Purkinje cell (primary cell): ENCODE measurements around the gene RASSF5. TPM values are rescaled to one million over a fixed set of nuclear protein-coding genes. Genes with fewer than 3 reads are reported as not detected.

Experiments used
- polyA plus RNA-seq: library from polyadenylated mRNA; unstranded; fragments of >200 nt; fragmentation: Nextera tagmentation; gene quantifications from 2 replicates; pipeline ENCODE4 v1.2.1, GENCODE V29; 2014

Gene RASSF5, protein sequence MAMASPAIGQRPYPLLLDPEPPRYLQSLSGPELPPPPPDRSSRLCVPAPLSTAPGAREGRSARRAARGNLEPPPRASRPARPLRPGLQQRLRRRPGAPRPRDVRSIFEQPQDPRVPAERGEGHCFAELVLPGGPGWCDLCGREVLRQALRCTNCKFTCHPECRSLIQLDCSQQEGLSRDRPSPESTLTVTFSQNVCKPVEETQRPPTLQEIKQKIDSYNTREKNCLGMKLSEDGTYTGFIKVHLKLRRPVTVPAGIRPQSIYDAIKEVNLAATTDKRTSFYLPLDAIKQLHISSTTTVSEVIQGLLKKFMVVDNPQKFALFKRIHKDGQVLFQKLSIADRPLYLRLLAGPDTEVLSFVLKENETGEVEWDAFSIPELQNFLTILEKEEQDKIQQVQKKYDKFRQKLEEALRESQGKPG
- polyA plus RNA-seq, result 4.4 and 5.6 TPM in 2 replicates

GRCh38 chr1:206507284-206508129, at the start of gene RASSF5:
Gene RASSF5 (plus strand): TSS chr1:206507531. CDS start chr1:206507603, 72 bp downstream.

DNA sequence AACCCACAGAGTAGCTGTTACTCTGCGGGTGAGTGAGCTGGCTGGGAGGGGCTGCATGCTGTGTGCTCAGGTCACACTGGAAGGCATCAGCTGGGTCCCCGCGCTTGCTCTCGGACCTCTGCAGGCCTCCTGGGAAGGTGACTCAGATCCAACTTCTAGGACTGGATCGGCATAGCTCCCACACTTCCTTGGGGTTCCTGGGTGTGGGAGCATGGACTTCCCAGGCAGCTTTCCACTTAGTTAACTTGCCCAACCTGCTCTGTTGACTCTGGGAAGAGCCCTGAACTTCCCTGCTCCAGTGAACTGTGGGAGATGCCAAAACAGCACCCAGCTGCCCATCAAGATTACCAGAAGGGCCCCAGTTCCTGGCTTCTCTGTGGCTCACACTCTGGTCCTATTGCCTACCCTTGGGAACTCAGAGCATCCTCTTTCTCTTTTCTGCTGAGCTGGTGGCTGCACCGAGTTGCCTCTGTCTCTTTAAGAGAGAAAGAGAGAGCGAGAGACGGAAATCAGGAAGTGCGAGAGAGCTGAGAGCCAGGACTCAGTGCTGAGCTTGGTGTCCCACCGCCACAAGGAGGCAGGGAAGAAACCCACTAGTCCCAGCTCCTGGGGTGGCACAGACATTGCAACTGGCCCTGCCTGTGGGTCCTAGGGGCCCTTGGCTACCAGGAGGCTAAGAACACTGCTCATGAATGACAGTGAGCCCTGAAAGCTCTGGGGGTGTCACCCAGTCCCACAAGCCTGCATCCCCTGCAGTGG, 37.2 kb upstream of the RASSF5 start, which contains the start of gene IKBKE:
TSS of gene IKBKE (plus strand) at position 544 of the 759 bp plus-strand sequence. CDS start 2,752 bp downstream, outside the sequence.

DNA sequence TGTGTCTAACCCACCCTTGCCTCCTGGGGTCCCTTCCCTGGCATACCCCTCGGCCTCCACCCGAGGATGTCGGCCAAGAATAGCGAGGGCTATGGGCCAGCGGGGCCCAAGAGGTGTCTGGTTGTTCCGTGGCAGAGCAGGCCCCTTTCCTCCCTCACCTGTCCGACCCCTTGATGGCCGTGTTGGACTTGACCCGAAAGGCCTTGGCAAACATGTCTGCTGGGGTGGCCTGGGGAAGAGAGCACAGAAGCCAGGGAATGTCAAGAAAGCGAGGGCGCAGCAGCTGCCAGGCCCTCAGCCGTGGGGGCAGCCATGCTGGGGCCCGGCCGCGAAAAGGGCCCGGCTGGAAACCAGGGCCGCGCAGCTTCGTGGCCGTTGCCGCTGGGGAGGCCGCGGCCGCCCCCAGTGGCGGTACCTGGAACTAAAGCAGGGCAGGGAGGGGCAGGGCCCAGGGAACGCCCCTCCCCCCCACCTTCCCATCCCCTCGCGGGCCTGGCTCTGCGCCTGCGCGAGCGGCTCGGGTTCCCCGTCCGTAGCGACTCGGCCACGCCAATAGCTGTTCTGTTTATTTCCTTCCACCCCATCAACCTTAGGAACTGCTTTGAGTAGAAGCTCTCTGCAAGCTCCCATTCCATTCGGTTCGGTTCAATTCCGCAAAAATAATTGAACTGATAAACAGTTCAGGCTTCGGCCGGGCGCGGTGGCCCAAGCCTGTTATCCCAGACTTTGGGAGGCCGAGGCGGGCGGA, 105.0 kb downstream of the RASSF5 start, which contains the start of gene EIF2D:
TSS of gene EIF2D (minus strand) at position 337 of the 748 bp plus-strand sequence. CDS start at position 214, 123 bp downstream.

DNA sequence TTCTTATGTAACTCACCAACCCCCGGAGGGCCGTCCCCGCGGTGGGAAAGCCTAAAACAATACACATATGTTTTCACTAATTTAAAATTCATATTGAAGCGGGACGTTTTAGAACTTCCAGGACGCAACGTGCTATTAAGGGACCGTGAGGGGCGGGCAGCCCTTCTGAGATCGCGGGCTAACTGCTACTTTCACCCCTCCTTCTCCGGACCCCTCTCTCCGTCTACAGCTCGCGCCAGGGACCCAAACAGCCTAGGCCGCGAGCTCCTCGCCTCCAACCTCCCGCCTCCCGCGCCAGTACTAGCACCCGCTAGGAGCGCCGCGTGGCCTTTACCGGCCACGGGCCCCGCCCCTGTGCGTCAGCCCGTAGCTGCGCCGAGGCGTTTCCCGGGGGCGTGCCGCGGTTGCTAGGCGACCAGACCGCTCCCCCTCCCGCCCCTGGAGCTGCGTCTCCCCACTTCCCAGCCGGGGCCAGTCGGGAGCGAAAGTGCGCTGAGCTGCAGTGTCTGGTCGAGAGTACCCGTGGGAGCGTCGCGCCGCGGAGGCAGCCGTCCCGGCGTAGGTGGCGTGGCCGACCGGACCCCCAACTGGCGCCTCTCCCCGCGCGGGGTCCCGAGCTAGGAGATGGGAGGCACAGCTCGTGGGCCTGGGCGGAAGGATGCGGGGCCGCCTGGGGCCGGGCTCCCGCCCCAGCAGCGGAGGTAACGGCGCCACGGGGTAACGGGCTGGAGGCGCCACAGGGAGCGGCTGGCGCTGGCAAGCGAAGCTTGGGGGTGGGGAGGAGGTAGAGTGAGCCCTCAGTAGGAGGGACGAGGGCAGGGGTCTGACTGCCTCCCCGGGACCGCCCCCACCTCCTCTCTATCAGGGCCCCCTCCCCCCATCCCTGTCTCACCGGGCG, 128.0 kb downstream of the RASSF5 start, which contains the start of gene DYRK3:
TSS of gene DYRK3 (plus strand) at position 457 of the 898 bp plus-strand sequence. CDS start at position 625, 168 bp downstream.

Other genes with a start within 250 kb of the RASSF5 start
- gene IKBKE, start 37.1 kb upstream of the RASSF5 start, polyA plus RNA-seq, result 1.6 and 4.5 TPM in 2 replicates
- 4.7 and 7.3 TPM in 2 replicates for gene EIF2D, start 104.9 kb downstream of the RASSF5 start, polyA plus RNA-seq
- gene DYRK3, start 128.0 kb downstream of the RASSF5 start, polyA plus RNA-seq, result 10.1 and 12.6 TPM in 2 replicates
- 1.9 and 3.0 TPM in 2 replicates for gene MAPKAPK2, start 177.4 kb downstream of the RASSF5 start, polyA plus RNA-seq